Measurements from ENCODE around the gene CPB2.

Gene CPB2

DNA sequence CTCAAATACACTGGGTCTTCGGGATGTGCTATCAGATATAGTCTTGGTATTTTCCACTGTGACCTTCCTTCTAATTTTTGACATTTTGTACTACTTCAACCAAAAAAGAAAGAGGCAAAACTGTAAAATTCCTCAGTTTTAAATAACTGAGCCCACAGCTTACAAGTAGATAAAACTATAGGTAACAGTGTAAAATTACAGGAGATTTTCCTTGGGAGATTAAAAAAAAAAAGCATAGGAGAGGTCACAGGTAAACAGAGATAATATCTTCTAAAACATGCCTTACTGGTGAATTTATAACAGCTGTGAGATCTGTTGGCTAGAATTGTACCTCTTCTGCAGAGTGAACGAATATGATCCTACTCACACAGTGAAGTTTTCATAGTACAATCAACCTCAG is 59.4 kb downstream of the CPB2 start:
- no peak for DNase-seq

DNA sequence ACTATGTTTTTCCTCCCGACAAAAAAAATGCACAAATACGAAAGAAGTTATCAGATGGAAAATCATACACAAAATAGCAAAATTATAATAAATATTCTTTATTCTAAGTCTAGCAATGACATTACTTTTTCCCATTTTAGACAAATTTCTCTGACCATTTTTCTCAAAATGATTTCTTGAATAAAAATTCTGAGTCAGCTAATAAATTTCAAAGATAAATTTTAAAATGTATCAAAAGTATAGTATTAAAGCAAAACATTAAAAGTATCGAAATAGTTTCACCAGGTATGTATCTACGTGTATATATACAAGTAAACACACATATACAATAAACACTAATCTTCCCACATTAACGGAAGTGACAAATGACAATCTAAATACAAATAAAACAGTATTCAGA is 61.2 kb downstream of the CPB2 start:
- no peak for DNase-seq

GRCh38 chr13:46041419-46041839 is 63.4 kb downstream of the CPB2 start:
- DNase-seq, result no peak

GRCh38 chr13:46040763-46041162 is 64.1 kb downstream of the CPB2 start:
- DNase-seq, result no peak

DNA sequence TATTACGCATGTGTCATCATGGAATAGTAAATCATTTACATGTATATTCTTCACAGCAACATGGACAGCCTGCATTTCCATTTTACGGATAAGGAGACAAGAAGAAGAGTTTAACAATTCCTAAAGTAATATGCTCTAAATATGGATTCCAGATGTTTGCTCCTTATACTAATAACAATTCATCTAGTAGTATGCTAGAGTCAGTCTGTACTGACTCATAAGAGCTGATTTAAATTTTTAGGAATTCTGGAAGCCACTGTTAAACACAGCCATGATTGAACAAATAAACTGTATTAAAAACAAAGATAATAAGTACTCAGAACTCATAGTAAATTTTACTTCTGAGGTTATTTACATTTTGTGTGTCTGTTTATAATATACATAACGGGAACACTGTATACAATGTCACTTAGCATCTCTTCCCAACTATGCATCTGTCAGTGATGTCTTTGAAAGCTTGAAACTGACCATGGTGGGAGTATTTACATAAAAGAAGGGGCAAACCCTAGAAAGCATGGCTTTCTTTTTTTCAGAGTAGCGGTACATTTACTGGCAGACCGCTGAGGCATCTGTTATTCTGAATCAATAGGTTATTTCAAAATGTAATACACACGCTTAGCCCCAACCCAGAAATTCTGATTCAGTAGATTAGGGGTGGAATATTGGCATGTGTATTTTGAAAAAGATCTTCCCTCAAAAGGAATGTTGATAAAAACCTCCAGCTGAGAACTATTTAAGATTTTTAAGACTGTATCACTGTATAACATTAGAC is 65.2 kb downstream of the CPB2 start:
- no peak for DNase-seq

DNA sequence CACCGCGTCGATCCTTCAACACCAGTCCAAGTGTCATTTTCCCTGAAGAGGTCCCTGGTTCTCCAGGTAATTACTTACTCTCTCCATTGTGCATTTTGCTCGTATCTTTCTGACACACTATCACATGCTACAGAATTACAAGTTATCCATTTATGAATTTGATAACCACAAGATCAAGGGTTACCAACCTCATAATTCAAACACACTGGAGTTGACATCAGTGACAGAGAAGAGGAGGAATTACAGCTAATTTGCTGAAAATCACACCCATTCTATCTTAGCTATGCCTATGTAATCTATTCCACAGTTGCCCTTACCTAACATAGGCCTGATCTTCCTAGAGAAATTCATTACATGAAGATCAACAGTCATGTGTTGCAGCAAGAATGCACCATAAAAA is 66.5 kb downstream of the CPB2 start:
- no peak for DNase-seq

DNA sequence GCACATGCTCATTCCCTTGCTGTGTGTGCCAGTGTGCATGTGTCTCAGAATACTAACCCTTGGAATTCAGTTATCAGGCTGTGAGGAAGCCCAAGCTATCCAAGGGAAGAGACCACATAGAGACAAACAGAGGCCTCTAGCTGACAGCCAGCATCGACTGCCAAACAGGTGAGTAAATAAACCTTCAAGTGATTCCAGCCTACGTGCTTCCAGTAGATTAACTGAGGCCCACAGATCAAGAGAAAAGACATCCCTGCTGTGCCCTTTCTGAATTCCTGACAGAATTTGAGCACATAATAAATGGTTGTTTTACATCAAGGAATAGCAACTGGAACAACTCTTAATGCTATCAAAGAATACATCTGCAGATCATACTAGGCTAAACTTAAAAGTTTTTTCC is 69.8 kb downstream of the CPB2 start:
- no peak for DNase-seq

GRCh38 chr13:46032341-46032740 is 72.5 kb downstream of the CPB2 start:
- DNase-seq, result no peak

DNA sequence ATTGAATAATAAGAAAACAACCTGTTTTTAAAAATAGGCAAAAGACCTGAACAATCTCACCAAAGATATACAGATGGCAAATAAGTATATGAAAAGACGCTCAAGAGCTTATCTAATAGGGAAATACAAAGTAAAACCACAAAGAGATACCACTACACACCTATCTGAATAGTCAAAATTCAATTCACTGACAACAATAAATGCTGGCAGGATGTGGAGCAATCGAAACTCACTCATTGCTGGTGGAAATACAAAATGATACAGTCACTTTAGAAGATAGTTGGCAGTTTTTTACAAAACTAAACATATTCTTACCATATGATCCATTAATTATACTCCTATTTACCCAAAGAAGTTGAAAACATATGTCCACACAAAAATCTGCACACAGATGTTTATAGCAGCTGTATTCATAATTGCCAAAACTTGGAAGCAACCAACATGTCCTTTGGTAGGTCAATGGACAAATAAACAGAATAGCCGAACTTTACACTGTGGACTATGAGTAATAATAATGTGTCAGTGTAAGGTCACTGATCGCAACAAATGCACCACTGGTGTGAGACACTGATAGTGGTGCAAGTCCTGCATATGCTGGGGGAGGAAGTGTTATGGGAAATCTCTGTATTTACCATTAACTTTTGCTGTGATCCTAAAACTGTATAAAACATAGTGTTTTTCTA is 73.1 kb downstream of the CPB2 start:
- DNase-seq, result no peak

DNA sequence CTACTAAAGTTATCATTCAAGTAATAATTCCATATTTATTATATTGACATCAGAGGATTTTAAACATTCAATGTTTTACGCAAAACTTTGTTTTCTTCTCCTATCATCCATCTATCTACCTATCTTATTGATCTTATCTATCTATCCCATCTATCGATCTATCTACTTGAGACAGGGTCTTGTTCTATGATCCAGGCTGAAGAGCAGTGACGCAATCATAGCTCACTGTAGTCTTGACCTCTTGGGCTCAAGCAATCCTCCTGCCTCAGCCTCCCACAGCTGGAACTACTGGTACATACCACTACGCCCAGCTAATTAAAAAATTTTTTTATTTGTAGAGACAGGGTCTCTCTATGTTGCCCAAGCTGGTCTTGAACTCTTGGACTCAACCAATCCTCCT is 79.7 kb downstream of the CPB2 start:
- no peak for DNase-seq

GRCh38 chr13:46022481-46022880 is 82.4 kb downstream of the CPB2 start:
- no peak for DNase-seq

- no peak for DNase-seq
Observed at GRCh38 chr13:46016216-46016615, 88.6 kb downstream of the CPB2 start.

DNA sequence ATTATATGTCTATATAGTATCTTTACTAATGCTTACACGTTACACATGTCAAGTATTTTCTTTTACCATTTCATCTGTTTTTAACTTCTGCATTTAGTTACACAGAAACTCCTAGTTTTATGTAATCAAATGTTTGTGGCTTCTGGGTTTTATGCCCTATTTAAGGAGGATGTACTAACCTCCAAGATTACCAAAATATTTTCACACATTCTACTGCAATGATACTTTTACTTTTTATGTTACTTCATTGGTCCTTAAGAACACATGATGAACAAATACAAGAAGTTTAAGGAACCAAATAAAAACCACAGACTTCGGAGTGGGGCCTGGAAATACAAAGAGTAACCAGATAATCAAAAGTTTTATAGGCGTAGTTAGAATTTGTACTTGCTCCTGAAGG is 89.5 kb downstream of the CPB2 start:
- DNase-seq, result no peak

DNA sequence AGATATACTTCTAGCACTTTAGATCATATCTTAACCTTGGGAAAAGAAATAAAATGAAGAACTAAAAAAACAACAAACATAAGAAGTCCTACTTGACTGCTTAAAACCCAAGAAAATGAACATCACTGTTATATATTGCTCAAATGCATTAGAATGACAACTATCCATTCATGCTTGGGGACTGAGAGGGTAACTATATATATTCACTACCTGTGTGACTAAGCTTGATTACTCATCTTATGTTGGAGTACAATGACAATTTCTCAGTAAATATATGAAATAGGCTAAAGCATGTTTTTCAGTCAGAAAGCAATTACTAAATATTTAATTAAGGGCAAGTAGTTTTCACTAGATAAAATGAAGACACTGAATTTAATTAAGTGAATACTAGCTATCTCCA is 92.4 kb downstream of the CPB2 start:
- DNase-seq, result no peak

DNA sequence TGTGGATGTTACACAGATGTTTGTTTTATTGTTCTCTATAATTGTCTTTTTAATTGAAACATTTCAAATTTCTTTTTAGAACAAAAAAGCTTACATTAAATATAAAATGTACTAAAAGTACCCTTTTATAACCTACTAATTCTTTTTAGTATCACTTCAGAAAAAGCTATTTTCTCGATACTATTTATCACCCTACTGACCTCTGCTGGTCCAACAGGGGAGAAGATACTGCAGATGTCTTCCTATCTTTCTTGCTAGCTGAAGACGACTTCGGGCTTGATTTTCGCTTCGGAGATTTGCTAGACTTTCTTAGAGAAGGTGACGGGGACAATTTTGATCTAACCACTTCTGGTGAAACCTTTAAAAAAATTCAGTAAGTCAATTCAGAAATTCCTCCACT is 94.7 kb downstream of the CPB2 start:
- DNase-seq, result no peak

DNA sequence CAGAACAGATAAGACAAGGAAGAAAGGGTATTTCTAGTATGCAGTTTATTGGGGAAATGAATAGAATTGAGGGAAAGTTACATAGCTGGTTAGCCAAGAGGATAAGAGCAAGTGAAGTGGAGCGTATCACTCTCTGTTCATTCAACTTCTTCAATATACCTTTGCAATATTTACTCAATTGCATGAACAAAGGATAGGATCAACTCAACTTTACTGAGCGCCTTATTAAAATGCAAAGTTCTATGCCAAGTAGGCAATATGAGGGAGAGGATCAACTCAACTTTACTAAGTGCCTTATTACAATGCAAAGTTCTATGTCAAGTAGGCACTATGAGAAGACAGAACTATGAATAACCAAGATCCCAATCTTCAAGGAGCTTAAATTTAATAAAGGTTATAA is 96.2 kb downstream of the CPB2 start:
- peak; percentile 70 for DNase-seq

GRCh38 chr13:46006688-46007452 is 98.0 kb downstream of the CPB2 start:
- DNase-seq, result no peak

- DNase-seq, result no peak
Observed at GRCh38 chr13:46004491-46004890, 100.3 kb downstream of the CPB2 start.
